Right kidney (tissue), 1 donor: Measurements from ENCODE around the gene JAKMIP2.
"Not testable (repeated sequence)": the region's sequence is repeated elsewhere in the genome, so short reads cannot be mapped to it uniquely, and the experiment has no call there.

ENCODE experiments used
- DNase-seq: peaks from one replicate; pipeline ENCODE4 v3.0.0-alpha.2; 2016

The JAKMIP2 gene

GRCh38 chr5:147555176-147555575 is 227.4 kb downstream of the JAKMIP2 start:
- no peak for DNase-seq

DNA sequence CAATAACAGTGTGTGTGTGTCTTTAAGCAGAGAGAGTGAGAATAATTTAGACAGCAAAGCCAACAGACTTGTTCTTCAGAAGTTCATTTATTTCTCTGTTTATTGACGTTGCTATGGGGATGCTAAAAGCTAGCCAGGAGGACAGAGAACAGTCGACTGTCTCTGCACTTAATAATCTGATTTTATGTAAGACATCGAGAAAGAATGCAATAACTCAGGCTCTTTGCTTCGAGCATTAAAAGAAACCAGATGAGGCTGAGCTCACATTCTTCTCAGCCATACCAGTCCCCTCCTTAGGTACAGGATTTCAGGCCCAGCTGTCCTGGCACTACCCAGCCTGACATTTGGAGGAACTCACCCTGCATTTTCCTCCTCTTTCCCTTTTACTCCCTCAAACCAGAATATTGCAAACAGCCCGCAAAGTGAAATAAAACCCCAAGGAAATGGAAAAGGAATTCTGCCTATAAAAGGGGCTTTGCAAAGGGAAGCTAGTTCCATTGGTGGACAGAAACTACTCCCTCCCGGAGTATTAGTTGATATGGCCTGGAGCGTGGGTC is 228.2 kb downstream of the JAKMIP2 start:
- DNase-seq, result peak; percentile 28

DNA sequence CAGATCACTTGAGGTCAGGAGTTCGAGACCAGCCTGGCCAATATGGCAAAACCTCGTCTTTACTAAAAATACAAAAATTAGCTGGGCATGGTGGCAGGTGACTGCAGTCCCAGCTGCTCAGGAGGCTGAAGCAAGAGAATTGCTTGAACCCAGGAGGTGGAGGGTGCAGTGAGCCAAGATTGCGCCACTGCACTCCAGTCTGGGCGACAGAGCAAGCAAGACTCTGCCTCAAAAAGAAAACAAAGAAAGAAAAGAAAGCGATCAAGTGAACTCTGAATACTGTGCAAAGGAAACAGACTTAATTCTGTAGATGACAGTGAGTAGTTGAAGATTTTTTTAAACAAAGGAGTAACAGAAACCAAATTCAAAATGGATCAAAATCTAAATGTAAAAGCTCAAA is 228.7 kb downstream of the JAKMIP2 start:
- DNase-seq, result not testable (repeated sequence)

DNA sequence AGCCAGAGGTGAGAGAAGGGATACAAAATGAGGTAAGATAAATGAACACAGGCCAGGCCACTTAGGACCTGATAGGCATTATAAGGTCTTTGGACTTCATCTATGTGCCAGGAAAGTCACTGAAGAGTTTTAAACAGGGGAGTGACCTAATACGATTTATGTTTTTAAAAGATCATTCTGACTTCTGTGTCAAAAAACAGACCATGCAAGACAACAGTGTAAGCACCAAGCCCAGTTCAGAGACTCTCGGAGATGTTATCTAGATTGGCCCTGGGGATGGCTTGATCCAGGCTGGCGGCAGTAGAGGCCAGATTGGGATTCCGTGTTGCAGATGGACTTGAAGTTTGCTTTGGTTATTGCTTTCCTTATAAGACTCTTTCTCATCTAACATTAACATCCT is 229.6 kb downstream of the JAKMIP2 start:
- DNase-seq, result no peak

- DNase-seq, result no peak
Measured at GRCh38 chr5:147551677-147552076, 230.9 kb downstream of the JAKMIP2 start.

GRCh38 chr5:147547730-147548129 is 234.8 kb downstream of the JAKMIP2 start:
- no peak for DNase-seq

GRCh38 chr5:147544556-147544955 is 238.0 kb downstream of the JAKMIP2 start:
- no peak for DNase-seq

GRCh38 chr5:147539053-147539452 is 243.5 kb downstream of the JAKMIP2 start:
- no peak for DNase-seq

DNA sequence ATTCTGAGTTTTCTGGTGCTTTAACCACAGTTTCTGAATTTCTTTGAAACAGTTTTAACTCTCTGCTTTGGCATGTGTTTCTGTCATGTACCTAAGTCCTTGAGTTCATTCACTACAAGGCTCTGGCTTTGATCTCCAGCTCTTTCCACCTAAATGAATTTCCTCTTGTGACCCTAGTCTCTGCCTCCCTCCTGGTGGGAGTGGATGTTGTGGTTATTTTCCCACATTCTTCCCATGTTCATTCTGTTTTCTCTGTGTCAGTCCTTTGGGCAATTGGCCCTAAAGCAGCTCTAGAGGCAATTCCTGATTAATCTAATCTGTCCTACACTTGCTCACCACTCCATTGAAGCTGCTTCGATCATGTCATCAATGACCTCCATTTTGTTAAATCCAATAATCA is 244.3 kb downstream of the JAKMIP2 start:
- no peak for DNase-seq
